Epithelial cell of prostate (primary cell): Measurements from ENCODE around the gene CLBA1.
"Not testable (repeated sequence)": the region's sequence is repeated elsewhere in the genome, so short reads cannot be mapped to it uniquely, and the experiment has no call there.

Experiments
- DNase-seq: peaks from one replicate; pipeline ENCODE4 v3.0.0-alpha.2; 2011; ENCODE audit warnings: low read depth, low spot score
- H3K27ac ChIP-seq: fragments of 450-650 bp; 2 replicates; pipeline ENCODE4 v1.5.1; 2017; ENCODE audit warnings: mild to moderate bottlenecking

CLBA1 gene

GRCh38 chr14:104947201-104947600 is 38.4 kb upstream of the CLBA1 start:
- H3K27ac ChIP-seq, DNase-seq: not testable (repeated sequence)

- not testable (repeated sequence) for DNase-seq, H3K27ac ChIP-seq
Observed at GRCh38 chr14:104947881-104948735, 37.5 kb upstream of the CLBA1 start.

- no peak for DNase-seq
Observed at GRCh38 chr14:104948736-104949031, 36.9 kb upstream of the CLBA1 start.

GRCh38 chr14:104949406-104949955 is 36.1 kb upstream of the CLBA1 start:
- H3K27ac ChIP-seq, DNase-seq: not testable (repeated sequence)

More at GRCh38 chr14:104948736-104949031, 36.9 kb upstream of the CLBA1 start:
- no peak overlapping the region for H3K27ac ChIP-seq

- DNase-seq, result no peak
- no peak overlapping the region for H3K27ac ChIP-seq
Observed at GRCh38 chr14:104950021-104950420, 35.6 kb upstream of the CLBA1 start.

GRCh38 chr14:104950701-104951100 is 34.9 kb upstream of the CLBA1 start:
- DNase-seq, H3K27ac ChIP-seq: not testable (repeated sequence)

GRCh38 chr14:104951863-104952657 is 33.5 kb upstream of the CLBA1 start:
- not testable (repeated sequence) for H3K27ac ChIP-seq, DNase-seq

- no peak for DNase-seq
- H3K27ac ChIP-seq, result no peak overlapping the region
Observed at GRCh38 chr14:104953097-104953496, 32.5 kb upstream of the CLBA1 start.

- DNase-seq, result no peak
Observed at GRCh38 chr14:104953896-104954656, 31.5 kb upstream of the CLBA1 start.

GRCh38 chr14:104954746-104955395 is 30.7 kb upstream of the CLBA1 start:
- H3K27ac ChIP-seq, result no peak overlapping the region
- no peak for DNase-seq

More at GRCh38 chr14:104953896-104954656, 31.5 kb upstream of the CLBA1 start:
- no peak overlapping the region for H3K27ac ChIP-seq

- DNase-seq, result no peak
- H3K27ac ChIP-seq, result no peak overlapping the region
Observed at GRCh38 chr14:104955396-104955770, 30.2 kb upstream of the CLBA1 start.

- no peak for DNase-seq
- no peak overlapping the region for H3K27ac ChIP-seq
Observed at GRCh38 chr14:104956290-104956890, 29.2 kb upstream of the CLBA1 start.

GRCh38 chr14:104957146-104958113 is 28.2 kb upstream of the CLBA1 start:
- no peak overlapping the region for H3K27ac ChIP-seq
- no peak for DNase-seq

GRCh38 chr14:104964546-104964945 is 21.0 kb upstream of the CLBA1 start:
- no peak for DNase-seq

GRCh38 chr14:104965561-104966231 is 19.9 kb upstream of the CLBA1 start:
- H3K27ac ChIP-seq, result no peak overlapping the region
- no peak for DNase-seq

More at GRCh38 chr14:104964546-104964945, 21.0 kb upstream of the CLBA1 start:
- H3K27ac ChIP-seq, result no peak overlapping the region

- no peak for DNase-seq
- peak overlapping the region; percentile 100 for H3K27ac ChIP-seq
Observed at GRCh38 chr14:104966261-104966865, 19.2 kb upstream of the CLBA1 start.

GRCh38 chr14:104966981-104967385 is 18.6 kb upstream of the CLBA1 start:
- peak overlapping the region; percentile 100 for H3K27ac ChIP-seq
- DNase-seq, result no peak
